HG03066 (cell line): Measurements from ENCODE around the gene XKR8.
"Not testable (repeated sequence)": the region's sequence is repeated elsewhere in the genome, so short reads cannot be mapped to it uniquely, and the experiment has no call there.

Source experiments
- ATAC-seq: cut with Tn5 transposase; IDR thresholded peaks from one replicate; pipeline ENCODE4 v1.9.1; 2021; ENCODE audit warnings: low read depth; ENCODE audit not compliant: unreplicated experiment

The XKR8 gene

GRCh38 chr1:27981145-27981544 is 21.4 kb downstream of the XKR8 start:
- no peak for ATAC-seq

- ATAC-seq = no peak
Measured at GRCh38 chr1:27990920-27991537, 31.3 kb downstream of the XKR8 start.

- ATAC-seq = no peak
Measured at GRCh38 chr1:27992276-27992675, 32.5 kb downstream of the XKR8 start.

GRCh38 chr1:27993241-27993640 is 33.5 kb downstream of the XKR8 start:
- no peak for ATAC-seq

GRCh38 chr1:27994060-27994459 is 34.3 kb downstream of the XKR8 start:
- no peak for ATAC-seq

- not testable (repeated sequence) for ATAC-seq
Measured at GRCh38 chr1:27994526-27994925, 34.8 kb downstream of the XKR8 start.

GRCh38 chr1:27999055-27999454 is 39.3 kb downstream of the XKR8 start:
- ATAC-seq = no peak

- ATAC-seq = no peak
Measured at GRCh38 chr1:28002600-28002999, 42.8 kb downstream of the XKR8 start.

GRCh38 chr1:28003117-28003516 is 43.3 kb downstream of the XKR8 start:
- not testable (repeated sequence) for ATAC-seq

- ATAC-seq = no peak
Measured at GRCh38 chr1:28010969-28011368, 51.2 kb downstream of the XKR8 start.
